Measurements from ENCODE around the gene PSMB5. TPM values are rescaled to one million over a fixed set of nuclear protein-coding genes. Genes with fewer than 3 reads are reported as not detected.

Gene PSMB5
- total and polyA plus RNA-seq, 2 of the 13 experiments (the other 11 are each of a cell fraction or from before 2014, with no cell fraction given), result 705 to 871 TPM

DNA sequence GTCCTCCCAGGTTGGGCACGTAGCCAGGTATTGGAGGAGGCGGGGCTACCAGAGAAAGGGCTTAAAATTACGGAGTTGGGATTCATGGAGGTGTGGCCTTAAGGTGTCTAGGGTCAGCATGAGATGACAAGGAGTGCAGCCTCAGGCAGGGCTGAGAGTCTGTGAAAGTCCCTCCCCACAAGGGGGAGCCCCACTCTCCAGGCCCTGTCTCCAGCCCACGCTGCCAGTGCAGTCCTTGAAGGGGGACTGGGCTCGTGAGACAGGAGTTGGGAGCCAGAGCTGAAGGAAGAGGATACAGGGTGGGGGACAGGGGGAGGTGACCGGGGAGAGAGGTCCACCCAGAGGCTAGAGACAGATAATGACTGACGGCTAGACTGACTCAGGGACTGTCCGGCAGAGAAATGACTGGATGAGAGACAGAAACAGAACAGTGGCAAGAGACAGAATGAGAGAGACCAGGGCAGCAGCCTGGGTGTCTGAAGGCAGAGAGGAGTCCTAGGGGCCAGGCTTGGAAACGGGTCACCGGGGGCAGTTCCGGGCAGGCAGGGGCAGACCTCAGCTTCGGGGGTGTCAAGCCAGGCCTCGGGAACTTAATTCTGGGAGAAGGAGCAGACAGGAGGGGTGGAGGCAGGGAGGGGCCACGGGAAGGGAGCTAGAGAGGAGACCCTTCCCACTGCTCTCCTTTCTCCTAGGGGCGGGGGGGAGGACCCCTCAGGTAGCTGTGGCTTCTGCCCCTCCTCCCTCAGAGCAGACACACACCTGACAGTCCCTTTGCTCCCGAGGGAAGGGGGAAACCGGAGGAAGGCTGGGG is 21.6 kb upstream of the PSMB5 start (continued):
- TF ChIP-seq MED8 (CRISPR knock-in tag; IDR thresholded peaks at IDR 0.05; ENCODE audit: insufficient replicate concordance) (no peak), KLF13 (CRISPR knock-in tag; IDR thresholded peaks at IDR 0.05) (no peak; the same call in none of the 2 replicates), ZNF549 (CRISPR knock-in tag; IDR thresholded peaks at IDR 0.05) (no peak), GLI4 (CRISPR knock-in tag; IDR thresholded peaks at IDR 0.05; ENCODE audit: borderline replicate concordance) (no peak; the same call in 1 of the 2 replicates), ZSCAN30 (CRISPR knock-in tag; IDR thresholded peaks at IDR 0.05) (no peak), ZNF772 (CRISPR knock-in tag; IDR thresholded peaks at IDR 0.05) (peak; percentile 71; the same call in 1 of the 2 replicates), SMARCE1 (IDR thresholded peaks at IDR 0.05; ENCODE audit: borderline replicate concordance) (no peak), ZNF619 (CRISPR knock-in tag; IDR thresholded peaks at IDR 0.05) (peak; percentile 82; the same call in 1 of the 2 replicates), FIP1L1 (IDR thresholded peaks at IDR 0.05; ENCODE audit: borderline replicate concordance, insufficient read depth, low read depth, low read length) (0 out of 2 replicates have a peak, but pooled peaks have one; percentile 28), MBD4 (IDR thresholded peaks at IDR 0.05; ENCODE audit: borderline replicate concordance, low read length) (no peak), ZSCAN29 (CRISPR knock-in tag; conservative IDR thresholded peaks at IDR 0.05) (peak; percentile 6; the same call in 1 of the 2 replicates), ZNF562 (CRISPR knock-in tag; IDR thresholded peaks at IDR 0.05; ENCODE audit: borderline replicate concordance) (no peak)
- TF ChIP-seq, protein P1, sequence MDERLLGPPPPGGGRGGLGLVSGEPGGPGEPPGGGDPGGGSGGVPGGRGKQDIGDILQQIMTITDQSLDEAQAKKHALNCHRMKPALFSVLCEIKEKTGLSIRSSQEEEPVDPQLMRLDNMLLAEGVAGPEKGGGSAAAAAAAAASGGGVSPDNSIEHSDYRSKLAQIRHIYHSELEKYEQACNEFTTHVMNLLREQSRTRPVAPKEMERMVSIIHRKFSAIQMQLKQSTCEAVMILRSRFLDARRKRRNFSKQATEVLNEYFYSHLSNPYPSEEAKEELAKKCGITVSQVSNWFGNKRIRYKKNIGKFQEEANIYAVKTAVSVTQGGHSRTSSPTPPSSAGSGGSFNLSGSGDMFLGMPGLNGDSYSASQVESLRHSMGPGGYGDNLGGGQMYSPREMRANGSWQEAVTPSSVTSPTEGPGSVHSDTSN (CRISPR knock-in tag; IDR thresholded peaks at IDR 0.05), result no peak
- TF ChIP-seq, protein P2, sequence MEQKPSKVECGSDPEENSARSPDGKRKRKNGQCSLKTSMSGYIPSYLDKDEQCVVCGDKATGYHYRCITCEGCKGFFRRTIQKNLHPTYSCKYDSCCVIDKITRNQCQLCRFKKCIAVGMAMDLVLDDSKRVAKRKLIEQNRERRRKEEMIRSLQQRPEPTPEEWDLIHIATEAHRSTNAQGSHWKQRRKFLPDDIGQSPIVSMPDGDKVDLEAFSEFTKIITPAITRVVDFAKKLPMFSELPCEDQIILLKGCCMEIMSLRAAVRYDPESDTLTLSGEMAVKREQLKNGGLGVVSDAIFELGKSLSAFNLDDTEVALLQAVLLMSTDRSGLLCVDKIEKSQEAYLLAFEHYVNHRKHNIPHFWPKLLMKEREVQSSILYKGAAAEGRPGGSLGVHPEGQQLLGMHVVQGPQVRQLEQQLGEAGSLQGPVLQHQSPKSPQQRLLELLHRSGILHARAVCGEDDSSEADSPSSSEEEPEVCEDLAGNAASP (CRISPR knock-in tag; IDR thresholded peaks at IDR 0.05; ENCODE audit: borderline replicate concordance), result peak; percentile 60; the same call in 1 of the 2 replicates
- TF ChIP-seq, protein P3, sequence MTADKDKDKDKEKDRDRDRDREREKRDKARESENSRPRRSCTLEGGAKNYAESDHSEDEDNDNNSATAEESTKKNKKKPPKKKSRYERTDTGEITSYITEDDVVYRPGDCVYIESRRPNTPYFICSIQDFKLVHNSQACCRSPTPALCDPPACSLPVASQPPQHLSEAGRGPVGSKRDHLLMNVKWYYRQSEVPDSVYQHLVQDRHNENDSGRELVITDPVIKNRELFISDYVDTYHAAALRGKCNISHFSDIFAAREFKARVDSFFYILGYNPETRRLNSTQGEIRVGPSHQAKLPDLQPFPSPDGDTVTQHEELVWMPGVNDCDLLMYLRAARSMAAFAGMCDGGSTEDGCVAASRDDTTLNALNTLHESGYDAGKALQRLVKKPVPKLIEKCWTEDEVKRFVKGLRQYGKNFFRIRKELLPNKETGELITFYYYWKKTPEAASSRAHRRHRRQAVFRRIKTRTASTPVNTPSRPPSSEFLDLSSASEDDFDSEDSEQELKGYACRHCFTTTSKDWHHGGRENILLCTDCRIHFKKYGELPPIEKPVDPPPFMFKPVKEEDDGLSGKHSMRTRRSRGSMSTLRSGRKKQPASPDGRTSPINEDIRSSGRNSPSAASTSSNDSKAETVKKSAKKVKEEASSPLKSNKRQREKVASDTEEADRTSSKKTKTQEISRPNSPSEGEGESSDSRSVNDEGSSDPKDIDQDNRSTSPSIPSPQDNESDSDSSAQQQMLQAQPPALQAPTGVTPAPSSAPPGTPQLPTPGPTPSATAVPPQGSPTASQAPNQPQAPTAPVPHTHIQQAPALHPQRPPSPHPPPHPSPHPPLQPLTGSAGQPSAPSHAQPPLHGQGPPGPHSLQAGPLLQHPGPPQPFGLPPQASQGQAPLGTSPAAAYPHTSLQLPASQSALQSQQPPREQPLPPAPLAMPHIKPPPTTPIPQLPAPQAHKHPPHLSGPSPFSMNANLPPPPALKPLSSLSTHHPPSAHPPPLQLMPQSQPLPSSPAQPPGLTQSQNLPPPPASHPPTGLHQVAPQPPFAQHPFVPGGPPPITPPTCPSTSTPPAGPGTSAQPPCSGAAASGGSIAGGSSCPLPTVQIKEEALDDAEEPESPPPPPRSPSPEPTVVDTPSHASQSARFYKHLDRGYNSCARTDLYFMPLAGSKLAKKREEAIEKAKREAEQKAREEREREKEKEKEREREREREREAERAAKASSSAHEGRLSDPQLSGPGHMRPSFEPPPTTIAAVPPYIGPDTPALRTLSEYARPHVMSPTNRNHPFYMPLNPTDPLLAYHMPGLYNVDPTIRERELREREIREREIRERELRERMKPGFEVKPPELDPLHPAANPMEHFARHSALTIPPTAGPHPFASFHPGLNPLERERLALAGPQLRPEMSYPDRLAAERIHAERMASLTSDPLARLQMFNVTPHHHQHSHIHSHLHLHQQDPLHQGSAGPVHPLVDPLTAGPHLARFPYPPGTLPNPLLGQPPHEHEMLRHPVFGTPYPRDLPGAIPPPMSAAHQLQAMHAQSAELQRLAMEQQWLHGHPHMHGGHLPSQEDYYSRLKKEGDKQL (CRISPR knock-in tag; IDR thresholded peaks at IDR 0.05; ENCODE audit: low read depth), result peak; percentile 27; the same call in 1 of the 2 replicates
- TF ChIP-seq, protein P4, sequence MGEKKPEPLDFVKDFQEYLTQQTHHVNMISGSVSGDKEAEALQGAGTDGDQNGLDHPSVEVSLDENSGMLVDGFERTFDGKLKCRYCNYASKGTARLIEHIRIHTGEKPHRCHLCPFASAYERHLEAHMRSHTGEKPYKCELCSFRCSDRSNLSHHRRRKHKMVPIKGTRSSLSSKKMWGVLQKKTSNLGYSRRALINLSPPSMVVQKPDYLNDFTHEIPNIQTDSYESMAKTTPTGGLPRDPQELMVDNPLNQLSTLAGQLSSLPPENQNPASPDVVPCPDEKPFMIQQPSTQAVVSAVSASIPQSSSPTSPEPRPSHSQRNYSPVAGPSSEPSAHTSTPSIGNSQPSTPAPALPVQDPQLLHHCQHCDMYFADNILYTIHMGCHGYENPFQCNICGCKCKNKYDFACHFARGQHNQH (CRISPR knock-in tag; IDR thresholded peaks at IDR 0.05), result peak; percentile 55; the same call in 1 of the 2 replicates
- TF ChIP-seq, protein P5, sequence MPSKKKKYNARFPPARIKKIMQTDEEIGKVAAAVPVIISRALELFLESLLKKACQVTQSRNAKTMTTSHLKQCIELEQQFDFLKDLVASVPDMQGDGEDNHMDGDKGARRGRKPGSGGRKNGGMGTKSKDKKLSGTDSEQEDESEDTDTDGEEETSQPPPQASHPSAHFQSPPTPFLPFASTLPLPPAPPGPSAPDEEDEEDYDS (CRISPR knock-in tag; IDR thresholded peaks at IDR 0.05), result peak; percentile 50; the same call in 1 of the 2 replicates
